Activated naive CD4-positive, alpha-beta T cell treated with anti-CD3 and anti-CD28 coated beads, Interleukin-2, amount 50 U/mL, for 72 hours (primary cell): Measurements from ENCODE around the gene TELO2. TPM values are rescaled to one million over a fixed set of nuclear protein-coding genes. Genes with fewer than 3 reads are reported as not detected.
A peak's percentile ranks its signal among the peaks of the same experiment; 100 is the strongest.

Experiments used
- ATAC-seq, 2 donors: fragments of 150-1000 bp; cut with Tn5 transposase; 2 replicates each; pipeline ENCODE4 v1.10.0; 2021; ENCODE audit warnings: mild to moderate bottlenecking in 2 of 2, moderate library complexity in 2 of 2
- DNase-seq, 2 donors: peaks; one replicate each; pipeline ENCODE4 v3.0.0; 2021 to 2022; ENCODE audit warnings: low spot score in 2 of 2
- H3K27ac Mint-ChIP-seq, 2 donors: one replicate each; pipeline ENCODE4 v1.8.0; 2022; ENCODE audit warnings: mild to moderate bottlenecking in 2 of 2, mixed read lengths in 2 of 2
- H3K36me3 Mint-ChIP-seq, 2 donors: one replicate each; pipeline ENCODE4 v1.8.0; 2022; ENCODE audit warnings: mixed read lengths in 2 of 2
- H3K9me3 Mint-ChIP-seq, 2 donors: one replicate each; pipeline ENCODE4 v1.8.0; 2022; ENCODE audit warnings: mixed read lengths in 2 of 2
- total RNA-seq, 2 donors: library from RNA; stranded (reverse); gene quantifications; one replicate each; pipeline ENCODE4 v1.2.3, GENCODE V29; 2022

Gene TELO2
- total RNA-seq, 2 donors from 2014 or later: 53.4 to 94.9 TPM

DNA sequence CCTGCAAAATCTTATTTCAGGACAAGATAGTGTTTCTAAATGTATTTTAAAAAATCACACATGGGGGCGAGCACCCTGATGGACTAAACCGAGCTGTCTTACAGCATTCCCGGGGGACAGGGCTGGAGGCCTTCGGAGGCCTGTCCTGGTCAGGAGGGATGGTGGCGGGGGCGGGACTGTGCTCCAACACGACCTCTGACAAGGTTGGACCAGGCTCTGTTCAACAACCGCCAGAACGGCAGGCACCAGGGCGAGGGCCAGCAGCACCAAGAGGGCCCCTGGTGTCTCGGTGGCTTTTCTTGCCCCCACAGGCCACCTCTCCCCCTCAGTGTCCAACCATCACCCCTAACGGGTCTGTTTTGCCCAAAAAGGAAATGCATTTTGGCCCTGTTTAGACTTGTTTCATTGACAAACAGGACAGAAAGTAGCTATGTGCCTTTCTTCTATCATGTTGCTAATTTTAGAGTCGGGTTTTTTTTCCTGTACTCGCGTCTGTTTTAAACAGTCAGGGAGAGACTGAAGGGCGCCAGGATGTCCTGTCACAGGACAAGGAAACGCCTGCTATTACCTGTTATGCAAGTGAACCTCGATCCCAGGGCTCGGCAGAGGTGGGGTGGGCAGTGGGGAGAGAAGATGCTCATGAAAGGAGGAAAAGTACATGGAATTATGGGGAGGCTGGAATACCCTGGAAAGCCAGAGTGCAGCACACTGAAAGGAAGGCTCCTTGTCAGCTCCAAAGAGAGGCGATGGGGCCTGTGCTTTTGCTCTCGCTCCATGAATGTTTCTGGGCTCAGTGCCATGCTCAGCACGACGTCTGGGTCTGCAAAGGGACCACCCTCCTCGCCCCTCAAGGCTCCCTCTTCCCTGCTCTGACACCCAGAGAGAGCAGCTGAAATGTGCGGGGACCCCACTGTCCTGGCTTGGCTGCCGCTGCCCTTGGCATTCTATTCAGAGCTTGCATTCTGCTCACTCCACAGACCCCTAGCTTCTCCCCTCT is 52.2 kb downstream of the TELO2 start:
- H3K36me3 Mint-ChIP-seq: peaks cover 5 to 7% of the 10 kb centered on the region in 2 donors
- peak overlapping the region; percentile 76 to 93 for H3K27ac Mint-ChIP-seq
- no peak for ATAC-seq
- no peak for DNase-seq
- no peaks in the 10 kb centered on the region for H3K9me3 Mint-ChIP-seq

GRCh38 chr16:1546430-1546829 is 53.3 kb downstream of the TELO2 start:
- Mint-ChIP-seq H3K36me3 (peaks cover 5 to 7% of the 10 kb centered on the region in 2 donors), H3K27ac (peak overlapping the region; percentile 72 to 93), H3K9me3 (no peaks in the 10 kb centered on the region)
- DNase-seq (no peak), ATAC-seq (no peak)

- Mint-ChIP-seq H3K9me3 (no peaks in the 10 kb centered on the region), H3K27ac (peak overlapping the region; percentile 90 to 93), H3K36me3 (peaks cover 5 to 7% of the 10 kb centered on the region in 2 donors)
- no peak for DNase-seq
- ATAC-seq: no peak
Observed at GRCh38 chr16:1548233-1548632, 55.1 kb downstream of the TELO2 start.

DNA sequence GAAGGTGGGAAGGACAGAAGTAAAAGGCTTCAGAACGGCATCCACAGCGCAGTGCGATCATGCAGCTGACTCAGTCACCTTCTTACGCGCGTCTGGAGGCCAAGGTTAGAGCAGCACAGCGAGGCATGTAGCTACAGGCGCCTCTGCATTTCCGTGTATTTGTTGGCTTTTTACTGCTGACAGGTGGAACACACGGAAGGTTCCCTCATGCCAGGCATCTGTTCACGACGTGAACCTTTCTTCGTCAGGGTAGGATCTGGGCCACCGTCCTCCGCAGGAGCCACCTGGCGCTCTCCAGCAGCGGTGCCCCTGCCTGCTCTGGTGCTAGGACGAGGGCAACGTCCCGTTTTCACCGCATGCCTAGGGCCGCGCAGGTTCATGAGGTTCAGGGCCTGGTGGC is 55.6 kb downstream of the TELO2 start:
- DNase-seq (no peak), ATAC-seq (no peak)
- H3K27ac Mint-ChIP-seq: peak overlapping the region in 1 of 2 donors; percentile 93
- H3K36me3 Mint-ChIP-seq: peaks cover 2% of the 10 kb centered on the region in 2 donors
- H3K9me3 Mint-ChIP-seq: no peaks in the 10 kb centered on the region

DNA sequence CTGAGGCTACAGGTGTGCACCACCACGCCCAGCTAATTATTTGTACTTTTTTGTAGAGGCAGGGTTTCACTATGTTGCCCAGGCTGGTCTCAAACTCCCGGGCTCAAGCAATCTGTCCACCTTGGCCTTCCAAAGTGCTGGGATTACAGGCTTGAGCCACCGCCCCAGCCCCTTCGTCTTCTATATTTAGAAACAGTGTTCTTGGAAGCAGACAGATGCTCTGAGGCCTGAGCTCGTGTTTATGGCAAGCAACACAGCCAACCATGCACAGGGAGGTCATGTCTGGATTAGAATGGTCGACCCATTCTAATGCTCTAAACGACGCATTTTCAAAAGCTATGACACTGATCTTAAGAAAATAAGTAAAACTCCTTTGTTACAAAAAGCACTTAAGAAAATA is 56.9 kb downstream of the TELO2 start:
- no peaks in the 10 kb centered on the region for H3K36me3 Mint-ChIP-seq
- ATAC-seq (no peak), DNase-seq (no peak)
- no peaks in the 10 kb centered on the region for H3K9me3 Mint-ChIP-seq
- peak overlapping the region; percentile 75 to 93 for H3K27ac Mint-ChIP-seq

GRCh38 chr16:1550696-1551095 is 57.5 kb downstream of the TELO2 start:
- no peak for DNase-seq
- peak overlapping the region; percentile 81 to 93 for H3K27ac Mint-ChIP-seq
- ATAC-seq: no peak
- no peaks in the 10 kb centered on the region for H3K36me3 Mint-ChIP-seq
- no peaks in the 10 kb centered on the region for H3K9me3 Mint-ChIP-seq

DNA sequence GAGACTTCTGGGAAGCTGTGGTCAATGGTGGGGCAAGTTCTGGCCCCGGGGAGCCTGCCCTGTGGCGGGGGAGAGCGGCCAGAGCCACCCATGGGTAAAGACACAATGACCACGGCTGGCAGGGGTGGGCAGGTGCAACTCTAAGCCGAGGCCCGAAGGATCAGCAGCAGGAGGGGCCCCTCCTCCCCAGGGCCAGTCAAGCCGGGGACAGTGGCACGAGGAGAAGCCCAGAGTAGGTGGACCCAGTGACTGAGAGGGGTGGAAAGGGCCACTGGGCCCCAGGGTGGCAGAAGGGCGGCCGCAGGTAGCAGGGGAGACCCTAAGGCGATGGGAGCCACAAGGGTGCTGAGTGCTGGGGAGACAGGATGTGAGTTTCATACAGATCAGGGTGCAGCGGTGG is 58.0 kb downstream of the TELO2 start:
- H3K27ac Mint-ChIP-seq: peak overlapping the region; percentile 81 to 93
- DNase-seq (no peak), ATAC-seq (no peak)
- H3K36me3 Mint-ChIP-seq: no peaks in the 10 kb centered on the region
- no peaks in the 10 kb centered on the region for H3K9me3 Mint-ChIP-seq

DNA sequence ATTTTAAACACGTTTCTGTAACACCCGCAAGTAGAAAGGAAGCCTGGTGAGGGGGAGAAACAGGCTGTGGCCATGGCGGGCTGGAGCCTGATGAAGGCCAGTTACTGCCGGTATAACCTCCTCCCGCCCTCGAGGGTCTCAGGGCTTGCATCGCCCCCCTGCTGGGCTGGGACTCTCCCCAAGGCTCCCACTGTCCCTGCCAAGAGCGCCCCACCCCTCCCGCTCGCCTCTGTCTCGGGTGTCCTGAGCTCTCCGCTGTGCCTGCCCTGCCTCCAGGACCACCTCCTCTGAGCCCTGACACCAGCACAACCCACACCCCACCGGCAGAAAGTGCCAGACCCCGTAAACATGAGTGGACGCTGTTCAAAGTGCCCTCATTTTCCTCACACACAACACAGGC is 59.0 kb downstream of the TELO2 start:
- Mint-ChIP-seq H3K36me3 (no peaks in the 10 kb centered on the region), H3K27ac (peak overlapping the region in 1 of 2 donors; percentile 66)

DNA sequence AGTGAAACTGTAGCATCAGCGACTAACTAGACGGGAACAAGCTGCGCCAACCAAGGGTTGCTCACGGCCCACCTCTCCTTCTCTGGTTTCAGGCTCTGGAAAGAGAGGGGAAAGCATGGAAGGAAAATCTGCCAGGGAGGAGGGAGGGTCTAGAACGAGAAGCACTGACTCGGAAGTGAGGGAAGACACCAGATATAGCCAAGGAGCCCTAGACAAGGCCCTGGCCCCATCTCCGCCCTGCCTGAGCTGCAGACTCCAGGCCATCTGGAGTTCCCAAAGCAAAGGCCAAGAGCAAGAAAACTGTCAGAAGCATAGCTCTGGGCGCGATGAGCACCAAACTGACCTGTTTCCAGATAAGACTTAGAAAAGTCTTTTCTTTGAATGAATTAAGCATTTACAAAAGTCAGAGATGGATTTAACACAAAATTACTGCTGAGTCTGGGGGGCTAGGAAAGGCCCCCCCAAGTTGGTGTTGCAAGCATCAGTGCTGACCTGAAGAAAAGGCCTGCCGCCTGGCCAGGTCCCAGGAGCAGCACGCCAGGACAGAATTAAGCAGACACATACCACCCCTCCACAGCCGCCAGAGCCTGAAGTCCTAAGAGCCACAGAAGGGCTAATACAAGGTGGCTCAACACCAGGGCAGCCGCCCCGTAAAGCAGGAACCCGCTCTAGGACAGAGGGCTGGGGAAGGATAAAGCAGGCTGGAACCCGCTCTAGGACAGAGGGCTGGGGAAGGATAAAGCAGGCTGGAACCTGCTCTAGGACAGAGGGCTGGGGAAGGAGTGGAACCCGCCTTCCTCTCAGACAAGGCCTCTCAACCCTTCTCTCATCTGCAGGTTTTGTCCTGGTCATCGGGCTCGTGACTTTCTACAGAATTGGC is 61.0 kb downstream of the TELO2 start:
- H3K27ac Mint-ChIP-seq: peak overlapping the region; percentile 12 to 66
- H3K36me3 Mint-ChIP-seq: no peaks in the 10 kb centered on the region
- DNase-seq (no peak), ATAC-seq (no peak)
- no peaks in the 10 kb centered on the region for H3K9me3 Mint-ChIP-seq

More for the DNA sequence above, 59.0 kb downstream of the TELO2 start:
- no peak for DNase-seq
- no peaks in the 10 kb centered on the region for H3K9me3 Mint-ChIP-seq
- no peak for ATAC-seq

- no peak for ATAC-seq
- no peak overlapping the region for H3K27ac Mint-ChIP-seq
- DNase-seq: no peak
- no peaks in the 10 kb centered on the region for H3K36me3 Mint-ChIP-seq
- H3K9me3 Mint-ChIP-seq: no peaks in the 10 kb centered on the region
Observed at GRCh38 chr16:1554826-1555445, 61.8 kb downstream of the TELO2 start.

DNA sequence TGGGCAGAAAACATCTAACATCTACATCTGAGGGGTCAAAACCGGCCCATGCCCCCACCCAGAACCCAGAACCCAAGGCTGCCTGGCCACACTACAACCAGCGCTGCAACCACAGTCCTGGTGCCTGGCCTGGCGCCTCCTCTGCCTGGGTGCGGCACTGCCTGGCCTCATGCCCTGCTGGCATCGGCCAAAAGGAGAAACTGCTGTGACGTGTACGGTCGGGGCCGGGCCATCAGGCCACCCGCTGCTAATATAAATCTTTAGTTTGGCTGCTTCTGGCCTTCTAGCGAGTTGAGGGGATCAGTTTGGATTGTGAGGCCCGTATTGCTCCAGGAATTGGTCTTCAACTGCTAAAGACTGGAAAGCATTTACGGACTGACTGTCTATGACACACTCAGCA is 63.1 kb downstream of the TELO2 start:
- Mint-ChIP-seq H3K36me3 (no peaks in the 10 kb centered on the region), H3K27ac (no peak overlapping the region), H3K9me3 (no peaks in the 10 kb centered on the region)
- DNase-seq (no peak), ATAC-seq (no peak)

DNA sequence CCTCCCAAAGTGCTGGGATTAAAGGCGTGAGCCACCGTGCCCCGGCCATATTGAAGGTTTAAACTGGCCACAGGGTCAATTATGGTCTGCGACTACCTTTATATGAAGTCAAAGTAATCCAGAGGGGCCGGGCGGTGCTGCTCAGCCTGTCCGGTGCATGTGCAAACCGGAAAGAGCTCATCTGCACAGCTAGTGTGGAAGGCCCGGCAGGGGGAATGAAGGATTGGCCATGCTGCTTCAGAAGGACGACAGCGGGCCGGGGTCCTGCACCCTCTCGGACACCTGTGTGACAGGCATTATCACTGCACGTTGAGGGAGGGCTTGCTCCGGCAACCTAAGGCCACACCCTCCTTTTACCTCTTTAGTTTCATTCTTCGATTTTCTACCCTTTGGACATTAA is 63.9 kb downstream of the TELO2 start:
- H3K9me3 Mint-ChIP-seq: no peaks in the 10 kb centered on the region
- ATAC-seq: no peak
- H3K36me3 Mint-ChIP-seq: no peaks in the 10 kb centered on the region
- DNase-seq: no peak
- peak overlapping the region in 1 of 2 donors; percentile 48 for H3K27ac Mint-ChIP-seq

GRCh38 chr16:1557576-1557975 is 64.4 kb downstream of the TELO2 start:
- ATAC-seq (no peak), DNase-seq (no peak)
- H3K27ac Mint-ChIP-seq: peak overlapping the region in 1 of 2 donors; percentile 48
- no peaks in the 10 kb centered on the region for H3K36me3 Mint-ChIP-seq
- H3K9me3 Mint-ChIP-seq: no peaks in the 10 kb centered on the region

DNA sequence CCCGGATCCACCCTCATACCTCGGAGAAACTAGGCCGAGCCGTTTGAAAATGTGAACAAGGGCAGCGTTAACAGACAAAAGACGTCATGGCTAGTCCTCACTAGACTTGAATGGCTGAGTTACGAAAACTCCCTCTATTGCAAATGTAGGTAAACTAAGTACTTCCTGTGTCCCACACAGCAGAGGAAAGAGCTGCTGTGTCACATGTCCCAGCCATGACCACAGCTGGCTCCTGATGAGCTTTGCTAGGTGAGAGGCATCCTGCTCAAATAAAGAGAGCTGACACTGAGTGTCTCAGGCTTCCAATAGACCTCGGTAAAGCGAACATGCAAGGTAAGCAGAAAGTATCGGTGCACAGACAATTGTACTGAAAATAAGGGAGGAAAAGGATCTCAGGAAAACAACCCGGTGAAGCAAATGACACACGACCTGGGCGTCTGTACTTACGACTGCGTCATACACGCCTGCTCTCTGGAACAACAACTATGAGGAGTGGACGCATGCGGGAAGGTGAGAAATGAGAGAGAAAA is 66.4 kb downstream of the TELO2 start:
- DNase-seq (no peak), ATAC-seq (peak; percentile 51 to 76)
- peak overlapping the region in 1 of 2 donors; percentile 7 for H3K27ac Mint-ChIP-seq
- H3K36me3 Mint-ChIP-seq: no peaks in the 10 kb centered on the region
- H3K9me3 Mint-ChIP-seq: no peaks in the 10 kb centered on the region
